Measurements from ENCODE around the gene UBXN6. TPM values are rescaled to one million over a fixed set of nuclear protein-coding genes. Genes with fewer than 3 reads are reported as not detected.

The UBXN6 gene
- total and polyA plus RNA-seq, 2 of the 8 experiments (the other 6 are each of a cell fraction or from before 2014, with no cell fraction given), result 28.0 to 43.8 TPM

- H2AK5ac ChIP-seq (ENCODE audit: low read depth, low read length), result no peak overlapping the region
- TF ChIP-seq BRCA1 (IDR thresholded peaks at IDR 0.05; ENCODE audit: low read depth, low read length), result no peak
- TF ChIP-seq POU5F1 (IDR thresholded peaks at IDR 0.05; ENCODE audit: low read depth, low read length), result no peak
- no peak for TF ChIP-seq SP4 (IDR thresholded peaks at IDR 0.05; ENCODE audit: low read length)
- no peak overlapping the region for H3K4me3 ChIP-seq (ENCODE audit: extremely low read depth in 1 of 4, insufficient read depth in 2 of 4, low read depth in 3 of 4, low read length in 4 of 4)
- DNase-seq (ENCODE audit: low read depth in 1 of 2, low spot score in 2 of 2) (no peak), FAIRE-seq (no peak)
- POLR2A ChIA-PET (ENCODE audit: partially characterized antibody), result interaction anchor here (49.6 to 58.1 kb wide), 2 partner anchors 6 to 7 kb away, joined by 1590 read pairs; partner anchors contain the start of genes CHAF1A, SH3GL1 and UBXN6
- CTCF ChIA-PET (ENCODE audit: partially characterized antibody), result no interaction called here
- peaks cover 2% of the 10 kb centered on the region for H3K79me1 ChIP-seq (ENCODE audit: low read depth, low read length)
- no peak overlapping the region for H2AFZ ChIP-seq (ENCODE audit: low read length)
- H4K91ac ChIP-seq (replicated peaks; ENCODE audit: insufficient read length, low read length), result no peak overlapping the region
- no peak overlapping the region for H3K56ac ChIP-seq (replicated peaks; ENCODE audit: insufficient read length, low read depth, low read length)
- no peak overlapping the region for H3K27ac ChIP-seq (ENCODE audit: low read depth, low read length)
- H3K23ac ChIP-seq (ENCODE audit: insufficient read length), result no peak overlapping the region
- no peak overlapping the region for H2BK120ac ChIP-seq (replicated peaks; ENCODE audit: low read depth, low read length)
- H3K9ac ChIP-seq (replicated peaks in 1 of 4; ENCODE audit: extremely low read depth in 1 of 4, low read depth in 3 of 4, low read length in 3 of 4), result no peak overlapping the region
- no peak overlapping the region for H3K4ac ChIP-seq (replicated peaks; ENCODE audit: insufficient read length, low read depth, low read length)
- no peaks in the 10 kb centered on the region for H3K23me2 ChIP-seq (ENCODE audit: low read depth, low read length)
- no peak overlapping the region for H2BK15ac ChIP-seq (ENCODE audit: low read length)
- H3K79me2 ChIP-seq (ENCODE audit: control insufficient read depth in 1 of 2, insufficient read depth in 2 of 2, low read length in 2 of 2), result peaks cover 0 to 3% of the 10 kb centered on the region in 2 experiments; a peak in 1 of 4 replicates
- WGBS, 2 experiments (ENCODE audit: extremely low coverage in 1 of 2, insufficient coverage in 1 of 2, insufficient read length in 1 of 2, insufficient replicate concordance in 2 of 2, low coverage in 1 of 2, low lambda C conversion rate in 2 of 2, missing lambda C conversion rate in 1 of 2), result 92% methylated on average over 12 of the region's 12 CpGs; no CpG with 5 or more reads in 1 of the 2 experiments
- no peak overlapping the region for H3K14ac ChIP-seq (ENCODE audit: insufficient read length)
- H4K8ac ChIP-seq (ENCODE audit: extremely low read depth, insufficient read depth, low read length), result no peak overlapping the region
- H2BK20ac ChIP-seq (ENCODE audit: low read length), result no peak overlapping the region
- no peaks in the 10 kb centered on the region for H3K27me3 ChIP-seq (replicated peaks in 1 of 4; ENCODE audit: control insufficient read depth in 3 of 4, extremely low read depth in 1 of 4, insufficient read depth in 3 of 4, low read length in 3 of 4)
- no peaks in the 10 kb centered on the region for H3K9me3 ChIP-seq (ENCODE audit: insufficient read depth in 2 of 2, low read depth in 1 of 2, low read length in 1 of 2)
- H3K4me1 ChIP-seq (replicated peaks in 1 of 4; ENCODE audit: control insufficient read depth in 3 of 4, insufficient read depth in 4 of 4, low read length in 3 of 4), result no peaks in the 10 kb centered on the region
- H3K4me2 ChIP-seq (ENCODE audit: insufficient read depth in 1 of 2, low read depth in 2 of 2, low read length in 2 of 2), result no peak overlapping the region
- H2BK5ac ChIP-seq (ENCODE audit: low read depth, low read length), result no peak overlapping the region; the same call in 1 of the 2 replicates
- no peak overlapping the region for H3K18ac ChIP-seq (ENCODE audit: extremely low read depth, low read length)
- H4K5ac ChIP-seq (ENCODE audit: insufficient read length, low read depth, low read length), result no peak overlapping the region
- peaks cover 55 to 83% (median 75%) of the 10 kb centered on the region in 4 experiments for H3K36me3 ChIP-seq (ENCODE audit: control insufficient read depth in 2 of 4, insufficient read depth in 4 of 4, low read length in 3 of 4)
- no peak overlapping the region for H2BK12ac ChIP-seq (ENCODE audit: low read depth, low read length)
- peaks cover 2 to 23% of the 10 kb centered on the region in 2 experiments for H4K20me1 ChIP-seq (replicated peaks in 1 of 2; ENCODE audit: control insufficient read depth in 1 of 2, insufficient read depth in 2 of 2, low read length in 2 of 2)
Measured at GRCh38 chr19:4430760-4431159, 26.8 kb downstream of the UBXN6 start.
